HepG2 (cell line): ENCODE data around the gene L3MBTL4. TPM values are rescaled to one million over a fixed set of nuclear protein-coding genes. Genes with fewer than 3 reads are reported as not detected.

Experiments
- ATAC-seq: fragments of 200-7000 bp; cut with Tn5 transposase; 3 replicates; pipeline ENCODE4 v1.9.1; 2020; ENCODE audit warnings: mild to moderate bottlenecking, moderate library complexity
- BruUV-seq: library from RNA; stranded (reverse); fragments of 400-500 nt; replicated peaks from 2 replicates; lab custom pipeline; 2021; lab: Mats Ljungman, UMichigan
- CTCF ChIA-PET: fragments of 300-600 bp; formaldehyde crosslinking; extraction: SDS; loops from one replicate; lab custom pipeline; 2021; ENCODE audit warnings: low total read pairs, inconsistent platforms, low intra/inter-chr PET ratio; lab: Yijun Ruan, JAX
- POLR2A ChIA-PET: fragments of 350-600 bp; sonication (Branson Sonifier 250); formaldehyde crosslinking; loops from one replicate; lab custom pipeline; 2020; ENCODE audit warnings: antibody characterized with exemption, inconsistent platforms; lab: Yijun Ruan, JAX
- DNase-seq: peaks from one replicate; pipeline ENCODE4 v3.0.0-alpha.2; 2015; ENCODE audit warnings: low spot score
- FAIRE-seq: peaks from 3 replicates; lab custom pipeline; 2011; peaks lifted over from hg19 to GRCh38; lab: Jason Lieb, UNC
- H2AFZ ChIP-seq: one replicate; pipeline ENCODE4 v1.6.1; 2011; ENCODE audit warnings: low read length, inconsistent platforms
- H3K27ac ChIP-seq: fragments of 300-600 bp; 3 replicates; pipeline ENCODE4 v1.8.0; 2011; ENCODE audit warnings: mixed run types, mild to moderate bottlenecking, mixed read lengths, low read length, inconsistent platforms; ENCODE audit not compliant: insufficient read depth; ENCODE audit errors: extremely low read length
- H3K27me3 ChIP-seq, 2 experiments: fragments of 200-600 bp in 1 of 2; 2 replicates in 1 of 2; 3 replicates in 1 of 2; pipeline versions ENCODE4 v1.6.0 to v1.8.0; 2011; ENCODE audit warnings: low read length in 2 of 2, mild to moderate bottlenecking in 2 of 2, moderate library complexity in 2 of 2, inconsistent platforms in 1 of 2; ENCODE audit not compliant: insufficient read depth in 2 of 2, control insufficient read depth in 1 of 2
- H3K36me3 ChIP-seq, 2 experiments: fragments of 200-600 bp in 1 of 2; replicated peaks in 1 of 2; 2 replicates in 1 of 2; 3 replicates in 1 of 2; pipeline versions ENCODE4 v1.5.1 to v1.8.0; 2011; ENCODE audit warnings: low read length in 2 of 2, inconsistent platforms in 1 of 2; ENCODE audit not compliant: insufficient read depth in 2 of 2, control insufficient read depth in 1 of 2
- H3K4me1 ChIP-seq: 2 replicates; pipeline ENCODE4 v1.5.1; 2012; ENCODE audit warnings: low read length, inconsistent platforms; ENCODE audit not compliant: insufficient read depth
- H3K4me2 ChIP-seq: 2 replicates; pipeline ENCODE4 v1.6.0; 2011; ENCODE audit warnings: low read depth, low read length, inconsistent platforms
- H3K4me3 ChIP-seq, 3 experiments: fragments of 200-600 bp in 1 of 3; sonication (generic), shearing (Covaris generic) in 1 of 3; replicated peaks in 1 of 3; 2 replicates each; pipeline ENCODE4 v1.5.1; 2011 to 2016; ENCODE audit warnings: low read length in 3 of 3, inconsistent platforms in 2 of 3, low read depth in 2 of 3, mild to moderate bottlenecking in 2 of 3, control low read depth in 1 of 3, mixed read lengths in 1 of 3; ENCODE audit not compliant: insufficient read depth in 1 of 3
- H3K79me2 ChIP-seq: one replicate; pipeline ENCODE4 v1.6.1; 2011; ENCODE audit warnings: low read length, inconsistent platforms; ENCODE audit not compliant: insufficient read depth
- H3K9ac ChIP-seq: 2 replicates; pipeline ENCODE4 v1.6.0; 2011; ENCODE audit warnings: mild to moderate bottlenecking, low read depth, low read length, inconsistent platforms; ENCODE audit not compliant: insufficient read depth
- H3K9me3 ChIP-seq: 2 replicates; pipeline ENCODE4 v1.5.1; 2012; ENCODE audit warnings: mild to moderate bottlenecking, low read length
- H4K20me1 ChIP-seq: 2 replicates; pipeline ENCODE4 v1.6.0; 2011; ENCODE audit warnings: inconsistent platforms, mild to moderate bottlenecking, low read length, moderate library complexity; ENCODE audit not compliant: insufficient read depth
- CEBPB ChIP-seq: IDR thresholded peaks from 2 replicates; pipeline ENCODE4 v1.6.1; 2011; ENCODE audit warnings: low read depth, low read length, improper control_type of control experiment, borderline replicate concordance
- HNF4A ChIP-seq: sonication (generic); formaldehyde crosslinking; IDR thresholded peaks from 2 replicates; pipeline ENCODE4 v1.4.0; 2020; ENCODE audit warnings: missing genetic modification reagents
- HNRNPUL1 ChIP-seq: fragments of 200-400 bp; formaldehyde crosslinking; IDR thresholded peaks from 2 replicates; pipeline ENCODE4 v1.6.1; 2017; ENCODE audit warnings: low read depth, mild to moderate bottlenecking, low read length, moderate library complexity
- MAFF ChIP-seq: IDR thresholded peaks from 2 replicates; pipeline ENCODE4 v1.6.1; 2011; ENCODE audit warnings: low read depth, low read length, improper control_type of control experiment
- MAFK ChIP-seq, 2 experiments: IDR thresholded peaks in 1 of 2; conservative IDR thresholded peaks in 1 of 2; 2 replicates each; pipeline ENCODE4 v1.6.1; 2011; ENCODE audit warnings: improper control_type of control experiment in 2 of 2, low read length in 2 of 2
- MEIS1 ChIP-seq: sonication (generic); formaldehyde crosslinking; IDR thresholded peaks from 2 replicates; pipeline ENCODE4 v1.9.0; 2021; ENCODE audit warnings: mild to moderate bottlenecking, missing genetic modification reagents, moderate library complexity, borderline replicate concordance
- NCOA1 ChIP-seq: sonication (generic); formaldehyde crosslinking; IDR thresholded peaks from 2 replicates; pipeline ENCODE4 v1.9.0; 2021; ENCODE audit warnings: missing genetic modification reagents
- NFE2L2 ChIP-seq: fragments of 150-350 bp; IDR thresholded peaks from 2 replicates; pipeline ENCODE4 v1.6.1; 2014; ENCODE audit warnings: low read length
- RBFOX2 ChIP-seq: fragments of 200-400 bp; formaldehyde crosslinking; IDR thresholded peaks from 2 replicates; pipeline ENCODE4 v1.6.1; 2017; ENCODE audit warnings: low read depth, mild to moderate bottlenecking, low read length
- TGIF2 ChIP-seq: IDR thresholded peaks from 2 replicates; pipeline ENCODE4 v1.6.1; 2016; ENCODE audit warnings: control low read depth, missing compliant biosample characterization
- ZBTB42 ChIP-seq: sonication (generic); formaldehyde crosslinking; IDR thresholded peaks from 2 replicates; pipeline ENCODE4 v1.5.0; 2020; ENCODE audit warnings: mild to moderate bottlenecking, missing genetic modification reagents
- ZMYM4 ChIP-seq: sonication (generic); formaldehyde crosslinking; IDR thresholded peaks from 2 replicates; pipeline ENCODE4 v1.8.1; 2023; ENCODE audit warnings: mild to moderate bottlenecking, missing genetic modification reagents
- ZNF562 ChIP-seq: sonication (generic); formaldehyde crosslinking; IDR thresholded peaks from 2 replicates; pipeline ENCODE4 v1.8.0; 2022; ENCODE audit warnings: missing genetic modification reagents, borderline replicate concordance
- ZNF660 ChIP-seq: sonication (generic); formaldehyde crosslinking; IDR thresholded peaks from 2 replicates; pipeline ENCODE4 v1.5.1; 2020; ENCODE audit warnings: mild to moderate bottlenecking, low read depth, missing genetic modification reagents, borderline replicate concordance
- ZNF879 ChIP-seq: sonication (generic); formaldehyde crosslinking; IDR thresholded peaks from 2 replicates; pipeline ENCODE4 v1.8.1; 2023; ENCODE audit warnings: missing genetic modification reagents
- WGBS: methylation state at CpG from one replicate; pipeline ENCODE4 v1.1.6; 2017; ENCODE audit warnings: low lambda C conversion rate; 5-methylcytosine and 5-hydroxymethylcytosine counted together
- in situ Hi-C: cut with HindIII; loops from 2 replicates; pipeline ENCODE4 v1.10.0; 2017; ENCODE audit warnings: low pct_unique_long_range_greater_than_20kb; ENCODE audit not compliant: extremely low pct_ligation_motif_present
- intact Hi-C: fragments of 100-400 bp; cut with micrococcal nuclease; formaldehyde crosslinking; loops from one replicate; pipeline ENCODE4 v1.10.0; 2022; ENCODE audit not compliant: unreplicated experiment
- polyA plus RNA-seq, 8 experiments: library from polyadenylated mRNA; depleted of rRNA in 3 of 8; stranded (reverse) in 7 of 8; unstranded in 1 of 8; fragments of >200 nt; fragmentation: Illumina TruSeq in 4 of 8; extraction: Trizol in 4 of 8; gene quantifications; 2 replicates each; pipeline versions ENCODE4 v1.2.1 to v1.2.3, GENCODE V29; 2011 to 2016; ENCODE audit warnings: low read depth in 4 of 8, missing spikeins in 1 of 8, mixed read lengths in 1 of 8; ENCODE audit not compliant: insufficient read depth in 1 of 8
- total RNA-seq, 5 experiments: library from RNA; depleted of rRNA; stranded (reverse); fragments of >200 nt; fragmentation: Illumina TruSeq; extraction: Trizol; gene quantifications; 2 replicates each; pipeline ENCODE4 v1.2.3, GENCODE V29; 2016; ENCODE audit warnings: low read depth in 1 of 5
- TF ChIP-seq, protein P1 (sequence below): sonication (generic); formaldehyde crosslinking; IDR thresholded peaks from 2 replicates; pipeline ENCODE4 v1.4.0; 2020; ENCODE audit warnings: mild to moderate bottlenecking, low read depth, missing genetic modification reagents
- TF ChIP-seq, protein P2 (sequence below): sonication (generic); formaldehyde crosslinking; conservative IDR thresholded peaks from 2 replicates; pipeline ENCODE4 v1.4.0; 2020; ENCODE audit warnings: missing genetic modification reagents

L3MBTL4 gene
- total and polyA plus RNA-seq, 2 of the 13 experiments (the other 11 are each of a cell fraction or from before 2014, with no cell fraction given): 10.8 to 13.3 TPM

DNA sequence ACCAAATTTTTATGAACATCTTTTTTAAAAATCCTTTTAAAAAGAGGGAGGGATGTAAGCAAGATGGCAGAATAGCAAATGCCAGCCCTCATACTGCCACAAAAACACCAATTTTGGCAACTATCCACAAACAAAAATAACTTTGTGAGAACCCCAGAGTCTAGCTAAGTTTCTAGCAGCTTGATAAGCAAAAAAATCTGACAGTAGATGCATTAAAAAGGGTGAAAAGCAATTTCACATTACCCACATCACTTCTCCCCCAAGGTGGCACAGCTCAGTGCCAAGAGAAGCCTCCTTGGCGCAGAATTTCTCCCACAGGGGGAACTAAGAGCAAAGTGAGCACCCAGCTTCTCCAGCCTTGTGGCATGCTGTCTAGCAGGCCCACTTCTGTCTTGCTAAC is 74.6 kb downstream of the L3MBTL4 start (continued):
- TF ChIP-seq, protein P1, sequence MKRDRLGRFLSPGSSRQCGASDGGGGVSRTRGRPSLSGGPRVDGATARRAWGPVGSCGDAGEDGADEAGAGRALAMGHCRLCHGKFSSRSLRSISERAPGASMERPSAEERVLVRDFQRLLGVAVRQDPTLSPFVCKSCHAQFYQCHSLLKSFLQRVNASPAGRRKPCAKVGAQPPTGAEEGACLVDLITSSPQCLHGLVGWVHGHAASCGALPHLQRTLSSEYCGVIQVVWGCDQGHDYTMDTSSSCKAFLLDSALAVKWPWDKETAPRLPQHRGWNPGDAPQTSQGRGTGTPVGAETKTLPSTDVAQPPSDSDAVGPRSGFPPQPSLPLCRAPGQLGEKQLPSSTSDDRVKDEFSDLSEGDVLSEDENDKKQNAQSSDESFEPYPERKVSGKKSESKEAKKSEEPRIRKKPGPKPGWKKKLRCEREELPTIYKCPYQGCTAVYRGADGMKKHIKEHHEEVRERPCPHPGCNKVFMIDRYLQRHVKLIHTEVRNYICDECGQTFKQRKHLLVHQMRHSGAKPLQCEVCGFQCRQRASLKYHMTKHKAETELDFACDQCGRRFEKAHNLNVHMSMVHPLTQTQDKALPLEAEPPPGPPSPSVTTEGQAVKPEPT (CRISPR knock-in tag): no peak

- BruUV-seq: no TSS peak
- Histone ChIP-seq H3K27me3 (no peaks in the 10 kb centered on the region), H3K9me3 (peaks cover 4% of the 10 kb centered on the region; the same call in 1 of the 2 replicates), H4K20me1 (peaks cover 15% of the 10 kb centered on the region), H3K27ac (no peak overlapping the region), H3K79me2 (peaks cover 28% of the 10 kb centered on the region), H2AFZ (no peak overlapping the region), H3K4me3 (no peak overlapping the region), H3K4me1 (peaks cover 8% of the 10 kb centered on the region), H3K36me3 (no peaks in the 10 kb centered on the region), H3K4me2 (no peak overlapping the region), H3K9ac (no peak overlapping the region)
- CTCF ChIA-PET: no interaction called here
- intact Hi-C loops: no loop called here
- TF ChIP-seq MAFK (conservative IDR thresholded peaks at IDR 0.05 in 1 of 2, IDR thresholded peaks at IDR 0.05 in 1 of 2; ENCODE audit: low read length in 2 of 2): peak; percentile 94 to 97
- TF ChIP-seq MAFF: peak; percentile 97
- no peak for TF ChIP-seq HNRNPUL1
- DNase-seq: no peak
- WGBS: 89% methylated on average over 4 of the region's 4 CpGs
- POLR2A ChIA-PET: no interaction called here
- no peak for ATAC-seq
- in situ Hi-C loops: no loop called here
- no peak for FAIRE-seq
Observed at GRCh38 chr18:6336239-6336638, 78.5 kb downstream of the L3MBTL4 start.

GRCh38 chr18:6333981-6334380 is 80.7 kb downstream of the L3MBTL4 start:
- Histone ChIP-seq H3K4me2 (no peak overlapping the region), H4K20me1 (peaks cover 15% of the 10 kb centered on the region), H3K27ac (no peak overlapping the region), H3K9me3 (no peaks in the 10 kb centered on the region), H3K4me1 (peaks cover 8% of the 10 kb centered on the region), H3K9ac (no peak overlapping the region), H3K79me2 (peaks cover 15% of the 10 kb centered on the region), H3K4me3 (no peak overlapping the region), H3K27me3 (no peaks in the 10 kb centered on the region), H3K36me3 (no peaks in the 10 kb centered on the region), H2AFZ (no peak overlapping the region)
- ATAC-seq: peak; percentile 37; the same call in 1 of the 3 replicates
- intact Hi-C loops: no loop called here
- BruUV-seq: no TSS peak
- ChIA-PET POLR2A (no interaction called here), CTCF (no interaction called here)
- in situ Hi-C loops: no loop called here
- WGBS: 57% methylated on average over 4 of the region's 4 CpGs
- peak; percentile 44 for FAIRE-seq
- DNase-seq: peak; percentile 18
- TF ChIP-seq ZBTB42 (CRISPR knock-in tag): no peak
- TF ChIP-seq HNF4A (CRISPR knock-in tag): peak; percentile 21; the same call in 1 of the 2 replicates
- TF ChIP-seq, protein P2, sequence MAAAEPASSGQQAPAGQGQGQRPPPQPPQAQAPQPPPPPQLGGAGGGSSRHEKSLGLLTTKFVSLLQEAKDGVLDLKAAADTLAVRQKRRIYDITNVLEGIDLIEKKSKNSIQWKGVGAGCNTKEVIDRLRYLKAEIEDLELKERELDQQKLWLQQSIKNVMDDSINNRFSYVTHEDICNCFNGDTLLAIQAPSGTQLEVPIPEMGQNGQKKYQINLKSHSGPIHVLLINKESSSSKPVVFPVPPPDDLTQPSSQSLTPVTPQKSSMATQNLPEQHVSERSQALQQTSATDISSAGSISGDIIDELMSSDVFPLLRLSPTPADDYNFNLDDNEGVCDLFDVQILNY: no peak
- no peak for TF ChIP-seq ZNF879
- TF ChIP-seq ZNF562 (CRISPR knock-in tag): no peak
- no peak for TF ChIP-seq ZNF660
- TF ChIP-seq CEBPB: no peak
- no peak for TF ChIP-seq NCOA1 (CRISPR knock-in tag)
- no peak for TF ChIP-seq NFE2L2
- TF ChIP-seq ZMYM4 (CRISPR knock-in tag): peak; percentile 57
- no peak for TF ChIP-seq RBFOX2
- TF ChIP-seq TGIF2 (CRISPR knock-in tag): no peak
- no peak for TF ChIP-seq MEIS1 (CRISPR knock-in tag)
